22Rv1 (cell line): ENCODE results near the gene HBA2.

Experiments
- CTCF ChIP-seq: fragments of 450-650 bp; IDR thresholded peaks from 2 replicates; pipeline ENCODE4 v1.5.1; 2017; ENCODE audit warnings: mild to moderate bottlenecking
- ZFX ChIP-seq: fragments of 450-650 bp; IDR thresholded peaks from 2 replicates; pipeline ENCODE4 v1.6.1; 2017; ENCODE audit warnings: antibody characterized with exemption, borderline replicate concordance

- TF ChIP-seq CTCF = no peak
- TF ChIP-seq ZFX = no peak
These were observed 20.8 kb downstream of the HBA2 start for GRCh38 chr16:193441-193840.
